HepG2 (cell line): ENCODE results near the gene PRCD. TPM values are rescaled to one million over a fixed set of nuclear protein-coding genes. Genes with fewer than 3 reads are reported as not detected.
A peak's percentile ranks its signal among the peaks of the same experiment; 100 is the strongest.

Experiments
- FOXK1 ChIP-seq: sonication (generic); formaldehyde crosslinking; IDR thresholded peaks from 2 replicates; pipeline ENCODE4 v1.4.0; 2020; ENCODE audit warnings: low read depth, missing genetic modification reagents, borderline replicate concordance
- HDAC1 ChIP-seq: sonication (generic); formaldehyde crosslinking; IDR thresholded peaks from 2 replicates; pipeline ENCODE4 v1.5.1; 2020; ENCODE audit warnings: mild to moderate bottlenecking, missing genetic modification reagents
- HIC2 ChIP-seq: sonication (generic); formaldehyde crosslinking; IDR thresholded peaks from 2 replicates; pipeline ENCODE4 v1.9.0; 2022; ENCODE audit warnings: low read depth, missing genetic modification reagents
- HNF1B ChIP-seq: sonication (generic); formaldehyde crosslinking; IDR thresholded peaks from 2 replicates; pipeline ENCODE4 v1.5.1; 2020; ENCODE audit warnings: mild to moderate bottlenecking, moderate library complexity, missing genetic modification reagents
- SALL2 ChIP-seq: sonication (generic); formaldehyde crosslinking; IDR thresholded peaks from 2 replicates; pipeline ENCODE4 v1.8.1; 2023; ENCODE audit warnings: mild to moderate bottlenecking, missing genetic modification reagents, inconsistent platforms
- SRF ChIP-seq: IDR thresholded peaks from 2 replicates; pipeline ENCODE4 v1.6.1; 2011; ENCODE audit warnings: mild to moderate bottlenecking, low read depth, low read length, moderate library complexity
- TBL1XR1 ChIP-seq: fragments of 150-350 bp; IDR thresholded peaks from 2 replicates; pipeline ENCODE4 v1.6.1; 2014; ENCODE audit warnings: borderline replicate concordance, low read length; ENCODE audit not compliant: partially characterized antibody
- TFAP4 ChIP-seq: sonication (generic); IDR thresholded peaks from 2 replicates; pipeline ENCODE4 v1.6.1; 2016; ENCODE audit warnings: low read depth, borderline replicate concordance
- XRCC5 ChIP-seq: fragments of 200-400 bp; formaldehyde crosslinking; optimal IDR thresholded peaks from 2 replicates; pipeline ENCODE3; 2017; ENCODE audit warnings: mild to moderate bottlenecking, low read length
- ZBTB8A ChIP-seq: sonication (generic); formaldehyde crosslinking; IDR thresholded peaks from 2 replicates; pipeline ENCODE4 v1.4.0; 2020; ENCODE audit warnings: mild to moderate bottlenecking, low read depth, missing genetic modification reagents, borderline replicate concordance
- ZNF142 ChIP-seq: sonication (generic); formaldehyde crosslinking; IDR thresholded peaks from 2 replicates; pipeline ENCODE4 v1.4.0; 2020; ENCODE audit warnings: missing genetic modification reagents
- ZNF207 ChIP-seq: fragments of 450-650 bp; IDR thresholded peaks from 2 replicates; pipeline ENCODE4 v1.6.1; 2016; ENCODE audit warnings: antibody characterized with exemption, borderline replicate concordance
- ZNF296 ChIP-seq: sonication (generic); formaldehyde crosslinking; conservative IDR thresholded peaks from 2 replicates; pipeline ENCODE4 v1.5.0; 2020; ENCODE audit warnings: mild to moderate bottlenecking, missing genetic modification reagents
- ZNF414 ChIP-seq: sonication (generic); formaldehyde crosslinking; IDR thresholded peaks from 2 replicates; pipeline ENCODE4 v1.5.0; 2020; ENCODE audit warnings: missing genetic modification reagents
- polyA plus RNA-seq, 8 experiments: library from polyadenylated mRNA; depleted of rRNA in 3 of 8; stranded (reverse) in 7 of 8; unstranded in 1 of 8; fragments of >200 nt; fragmentation: Illumina TruSeq in 4 of 8; extraction: Trizol in 4 of 8; gene quantifications; 2 replicates each; pipeline versions ENCODE4 v1.2.1 to v1.2.3, GENCODE V29; 2011 to 2016; ENCODE audit warnings: low read depth in 4 of 8, missing spikeins in 1 of 8, mixed read lengths in 1 of 8; ENCODE audit not compliant: insufficient read depth in 1 of 8
- total RNA-seq, 5 experiments: library from RNA; depleted of rRNA; stranded (reverse); fragments of >200 nt; fragmentation: Illumina TruSeq; extraction: Trizol; gene quantifications; 2 replicates each; pipeline ENCODE4 v1.2.3, GENCODE V29; 2016; ENCODE audit warnings: low read depth in 1 of 5

Gene PRCD
- total and polyA plus RNA-seq, 2 of the 13 experiments (the other 11 are each of a cell fraction or from before 2014, with no cell fraction given) = 0.51 TPM; not detected in 1

- TF ChIP-seq ZBTB8A (no peak), SRF (no peak), ZNF207 (no peak), SALL2 (CRISPR knock-in tag) (peak; percentile 24; the same call in 1 of the 2 replicates), HNF1B (peak; percentile 47; the same call in 1 of the 2 replicates), FOXK1 (CRISPR knock-in tag) (no peak), TFAP4 (peak; percentile 78; the same call in 1 of the 2 replicates), ZNF414 (peak; percentile 73; the same call in 1 of the 2 replicates), ZNF296 (CRISPR knock-in tag) (peak; percentile 63; the same call in 1 of the 2 replicates), HDAC1 (CRISPR knock-in tag) (peak; percentile 63), ZNF142 (CRISPR knock-in tag) (no peak), TBL1XR1 (no peak), XRCC5 (no peak), HIC2 (CRISPR knock-in tag) (peak; percentile 18; the same call in 1 of the 2 replicates)
These were observed 15.0 kb upstream of the PRCD start (continued) for GRCh38 chr17:76524598-76525512.
